ENCODE data around the gene CDYL.
A peak's percentile ranks its signal among the peaks of the same experiment; 100 is the strongest.
"Not testable (repeated sequence)": the region's sequence is repeated elsewhere in the genome, so short reads cannot be mapped to it uniquely, and the experiment has no call there.

Gene CDYL

GRCh38 chr6:4805553-4806336, 29.5 kb downstream of the CDYL start:
- DNase-seq: peak; percentile 59

GRCh38 chr6:4806337-4806725, 30.1 kb downstream of the CDYL start:
- DNase-seq: no peak

- DNase-seq: no peak
These were observed 30.6 kb downstream of the CDYL start for GRCh38 chr6:4806791-4807190.

- no peak for DNase-seq
These were observed 32.2 kb downstream of the CDYL start for GRCh38 chr6:4808396-4808795.

- no peak for DNase-seq
These were observed 34.1 kb downstream of the CDYL start for GRCh38 chr6:4809999-4810918.

- DNase-seq: peak; percentile 48
These were observed 35.9 kb downstream of the CDYL start for GRCh38 chr6:4812068-4812467.

- DNase-seq: no peak
These were observed 36.9 kb downstream of the CDYL start for GRCh38 chr6:4813055-4813454.

GRCh38 chr6:4814212-4814611, 38.0 kb downstream of the CDYL start:
- no peak for DNase-seq

GRCh38 chr6:4814987-4815386, 38.8 kb downstream of the CDYL start:
- no peak for DNase-seq

GRCh38 chr6:4815584-4815983, 39.4 kb downstream of the CDYL start:
- DNase-seq: no peak

GRCh38 chr6:4816904-4817303, 40.7 kb downstream of the CDYL start:
- DNase-seq: no peak

GRCh38 chr6:4817551-4817950, 41.3 kb downstream of the CDYL start:
- DNase-seq: no peak

- DNase-seq: no peak
These were observed 42.2 kb downstream of the CDYL start for GRCh38 chr6:4818272-4818938.

GRCh38 chr6:4819706-4820283, 43.6 kb downstream of the CDYL start:
- DNase-seq: no peak

GRCh38 chr6:4820704-4821276, 44.6 kb downstream of the CDYL start:
- DNase-seq: no peak

- DNase-seq: no peak
These were observed 46.3 kb downstream of the CDYL start for GRCh38 chr6:4822476-4822875.

GRCh38 chr6:4828187-4828698, 52.0 kb downstream of the CDYL start:
- DNase-seq: no peak

- DNase-seq: no peak
These were observed 52.9 kb downstream of the CDYL start for GRCh38 chr6:4829089-4829488.

GRCh38 chr6:4835540-4835939, 59.3 kb downstream of the CDYL start:
- not testable (repeated sequence) for DNase-seq

- no peak for DNase-seq
These were observed 64.0 kb downstream of the CDYL start for GRCh38 chr6:4840169-4840568.

- no peak for DNase-seq
These were observed 67.9 kb downstream of the CDYL start for GRCh38 chr6:4844108-4844507.

- no peak for DNase-seq
These were observed 70.2 kb downstream of the CDYL start for GRCh38 chr6:4846387-4846786.

Measured in hematopoietic multipotent progenitor cell treated with erythropoietin and hydrocortisone succinate and interleukin-3 and kit ligand, for 4 days (in vitro differentiated cells).